HEK293 (cell line): ENCODE data around the gene PDCD4.

ENCODE experiments used
- CTCF ChIA-PET: fragments of 350-600 bp; formaldehyde crosslinking; extraction: SDS; loops from one replicate; lab custom pipeline; 2021; ENCODE audit warnings: antibody characterized with exemption; lab: Yijun Ruan, JAX
- POLR2A ChIA-PET: fragments of 300-600 bp; formaldehyde crosslinking; extraction: SDS; loops from one replicate; lab custom pipeline; 2020; ENCODE audit warnings: antibody characterized with exemption, inconsistent platforms; lab: Yijun Ruan, JAX
- H3K27ac ChIP-seq: fragments of 200-500 bp; sonication (Bioruptor generic); 2 replicates; pipeline ENCODE4 v1.5.1; 2014; ENCODE audit warnings: low read depth, low read length, control low read depth, inconsistent platforms; ENCODE audit errors: extremely low read depth
- H3K36me3 ChIP-seq, 2 experiments: fragments of 200-500 bp in 1 of 2; sonication (Bioruptor generic) in 1 of 2; 1 replicate in 1 of 2; 2 replicates in 1 of 2; pipeline ENCODE4 v1.5.1; 2014 to 2017; ENCODE audit warnings: inconsistent platforms in 2 of 2, low read length in 2 of 2; ENCODE audit not compliant: control insufficient read depth in 2 of 2, insufficient read depth in 1 of 2
- H3K4me1 ChIP-seq: fragments of 200-500 bp; sonication (Bioruptor generic); 2 replicates; pipeline ENCODE4 v1.5.1; 2014; ENCODE audit warnings: mild to moderate bottlenecking, low read length, inconsistent platforms; ENCODE audit not compliant: control insufficient read depth, insufficient read depth
- H3K4me3 ChIP-seq: 2 replicates; pipeline ENCODE4 v1.5.1; 2011; ENCODE audit warnings: low read depth, mild to moderate bottlenecking, control low read depth, low read length, moderate library complexity
- H3K9me3 ChIP-seq: fragments of 200-500 bp; sonication (Bioruptor generic); 2 replicates; pipeline ENCODE4 v1.5.1; 2014; ENCODE audit warnings: low read depth, low read length, inconsistent platforms; ENCODE audit not compliant: control insufficient read depth, insufficient read depth
- PRDM10 ChIP-seq: fragments of 450-650 bp; formaldehyde crosslinking; IDR thresholded peaks from 2 replicates; pipeline ENCODE4 v1.5.1; 2016; ENCODE audit warnings: missing biosample characterization, missing genetic modification characterization
- PRDM4 ChIP-seq: fragments of 450-650 bp; formaldehyde crosslinking; IDR thresholded peaks from 2 replicates; pipeline ENCODE4 v1.5.1; 2017; ENCODE audit warnings: missing biosample characterization, missing genetic modification characterization
- ZNF488 ChIP-seq: fragments of 450-650 bp; formaldehyde crosslinking; IDR thresholded peaks from 2 replicates; pipeline ENCODE4 v1.5.1; 2016; ENCODE audit warnings: missing biosample characterization, missing genetic modification characterization
- ZNF510 ChIP-seq: fragments of 450-650 bp; formaldehyde crosslinking; IDR thresholded peaks from 2 replicates; pipeline ENCODE4 v1.5.1; 2018; ENCODE audit warnings: mild to moderate bottlenecking, missing genetic modification characterization, missing biosample characterization; ENCODE audit not compliant: insufficient replicate concordance
- ZNF514 ChIP-seq: fragments of 450-650 bp; formaldehyde crosslinking; IDR thresholded peaks from 2 replicates; pipeline ENCODE4 v1.5.1; 2016; ENCODE audit warnings: missing biosample characterization, missing genetic modification characterization
- ZNF624 ChIP-seq: fragments of 450-650 bp; formaldehyde crosslinking; IDR thresholded peaks from 2 replicates; pipeline ENCODE4 v1.5.1; 2017; ENCODE audit warnings: missing biosample characterization, missing genetic modification characterization
- ZNF654 ChIP-seq: fragments of 450-650 bp; formaldehyde crosslinking; IDR thresholded peaks from 2 replicates; pipeline ENCODE4 v1.5.1; 2016; ENCODE audit warnings: low read depth, missing biosample characterization, missing genetic modification characterization
- TF ChIP-seq, protein P1 (sequence below): fragments of 450-650 bp; formaldehyde crosslinking; IDR thresholded peaks from 2 replicates; pipeline ENCODE4 v1.5.1; 2016; ENCODE audit warnings: missing biosample characterization, missing genetic modification characterization, low read depth

The PDCD4 gene

DNA sequence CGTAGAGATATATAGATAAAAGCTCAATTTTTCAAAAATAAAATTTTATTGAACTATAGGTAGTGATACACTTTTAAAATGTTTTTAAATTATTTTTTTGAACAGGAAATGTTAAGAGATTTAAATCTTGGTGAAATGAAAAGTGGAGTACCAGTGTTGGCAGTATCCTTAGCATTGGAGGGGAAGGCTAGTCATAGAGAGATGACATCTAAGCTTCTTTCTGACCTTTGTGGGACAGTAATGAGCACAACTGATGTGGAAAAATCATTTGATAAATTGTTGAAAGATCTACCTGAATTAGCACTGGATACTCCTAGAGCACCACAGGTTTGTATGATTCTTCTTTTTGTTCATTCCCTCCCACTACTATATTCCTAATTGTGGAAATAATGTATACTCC is 15.8 kb downstream of the PDCD4 start:
- POLR2A ChIA-PET = interaction anchor here (1.1 kb wide), 1 partner anchor 16 kb away, joined by 10 read pairs; the partner anchor contains the start of gene PDCD4
- CTCF ChIA-PET = interaction anchor here (0.6 to 1.9 kb wide), 2 partner anchors 10 to 1249 kb away, joined by 3 to 6 read pairs; no protein-coding TSS in a partner anchor
- no peak overlapping the region for H3K4me3 ChIP-seq
- TF ChIP-seq ZNF510 (no peak), ZNF488 (tag by site-specific recombination) (no peak), ZNF514 (tag by site-specific recombination) (no peak)
- H3K27ac ChIP-seq = no peak overlapping the region
- H3K36me3 ChIP-seq = peaks cover 65 to 85% of the 10 kb centered on the region in 2 experiments
- no peaks in the 10 kb centered on the region for H3K9me3 ChIP-seq
- no peaks in the 10 kb centered on the region for H3K4me1 ChIP-seq

- Histone ChIP-seq H3K36me3 (peaks cover 61 to 72% of the 10 kb centered on the region in 2 experiments), H3K4me1 (no peaks in the 10 kb centered on the region), H3K4me3 (no peak overlapping the region), H3K9me3 (no peaks in the 10 kb centered on the region; the same call in 1 of the 2 replicates), H3K27ac (no peak overlapping the region)
- ChIA-PET CTCF (interaction anchor here (0.5 to 2.9 kb wide), 16 partner anchors 9 to 457 kb away, joined by 3 to 14 read pairs (median 4); no protein-coding TSS in a partner anchor), POLR2A (no interaction called here)
- peak; percentile 70 for TF ChIP-seq PRDM10 (tag by site-specific recombination)
- TF ChIP-seq ZNF510 = no peak
Observed at GRCh38 chr10:110892602-110893288, 21.0 kb downstream of the PDCD4 start.

DNA sequence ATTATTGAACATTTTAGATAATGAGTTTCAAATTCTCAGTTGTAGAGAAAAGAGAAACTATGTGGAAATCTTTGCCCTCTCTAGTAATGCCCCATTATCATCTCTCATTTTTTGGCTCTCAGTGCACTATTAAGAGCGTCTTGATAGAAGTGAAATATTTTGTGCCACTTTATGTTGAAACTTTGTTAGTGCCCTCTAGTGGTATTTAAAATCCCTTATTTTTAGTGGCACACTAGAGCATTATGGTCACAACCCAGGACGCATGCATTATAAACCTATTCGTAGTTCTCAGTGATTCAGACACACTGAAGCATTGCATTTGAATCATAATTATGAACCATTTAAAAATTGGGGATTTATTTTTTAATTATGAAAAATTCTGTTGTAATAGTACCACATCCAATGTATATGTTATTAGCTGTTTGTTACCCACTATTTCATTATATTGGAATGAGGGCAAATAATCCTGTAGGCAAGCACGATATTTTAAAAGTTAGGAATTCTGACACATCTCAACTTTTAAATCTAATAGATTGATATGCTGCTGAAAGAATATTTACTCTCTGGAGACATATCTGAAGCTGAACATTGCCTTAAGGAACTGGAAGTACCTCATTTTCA is 21.9 kb downstream of the PDCD4 start:
- no peaks in the 10 kb centered on the region; the same call in 1 of the 2 replicates for H3K9me3 ChIP-seq
- no peak for TF ChIP-seq PRDM4 (tag by site-specific recombination)
- TF ChIP-seq, protein P1, sequence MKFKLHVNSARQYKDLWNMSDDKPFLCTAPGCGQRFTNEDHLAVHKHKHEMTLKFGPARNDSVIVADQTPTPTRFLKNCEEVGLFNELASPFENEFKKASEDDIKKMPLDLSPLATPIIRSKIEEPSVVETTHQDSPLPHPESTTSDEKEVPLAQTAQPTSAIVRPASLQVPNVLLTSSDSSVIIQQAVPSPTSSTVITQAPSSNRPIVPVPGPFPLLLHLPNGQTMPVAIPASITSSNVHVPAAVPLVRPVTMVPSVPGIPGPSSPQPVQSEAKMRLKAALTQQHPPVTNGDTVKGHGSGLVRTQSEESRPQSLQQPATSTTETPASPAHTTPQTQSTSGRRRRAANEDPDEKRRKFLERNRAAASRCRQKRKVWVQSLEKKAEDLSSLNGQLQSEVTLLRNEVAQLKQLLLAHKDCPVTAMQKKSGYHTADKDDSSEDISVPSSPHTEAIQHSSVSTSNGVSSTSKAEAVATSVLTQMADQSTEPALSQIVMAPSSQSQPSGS = no peak
- TF ChIP-seq ZNF624 (tag by site-specific recombination) = no peak
- peak; percentile 53 for TF ChIP-seq ZNF654 (tag by site-specific recombination)
- TF ChIP-seq, all 188 proteins: peak for 1
- Histone ChIP-seq H3K4me1 (no peaks in the 10 kb centered on the region), H3K27ac (no peak overlapping the region), H3K36me3 (peaks cover 64 to 73% of the 10 kb centered on the region in 2 experiments), H3K4me3 (no peak overlapping the region)
- ChIA-PET CTCF (interaction anchor here (0.5 to 2.9 kb wide), 29 partner anchors 9 to 347 kb away, joined by 3 to 14 read pairs (median 4); partner anchors contain the start of gene PDCD4), POLR2A (no interaction called here)
